MM.1S (cell line): ENCODE results near the gene ZNF697.

Experiments
- CTCF ChIP-seq: fragments of 300-600 bp; sonication (generic); IDR thresholded peaks from 2 replicates; pipeline ENCODE4 v1.5.1; 2016; ENCODE audit warnings: antibody characterized with exemption, low read length, mixed read lengths
- EZH2phosphoT487 ChIP-seq: fragments of 300-600 bp; sonication (generic); IDR thresholded peaks from 2 replicates; pipeline ENCODE4 v1.6.1; 2018; ENCODE audit warnings: antibody characterized with exemption, low read length

GRCh38 chr1:119680723-119681122, 32.7 kb upstream of the ZNF697 start:
- TF ChIP-seq EZH2phosphoT487: no peak
- TF ChIP-seq CTCF: no peak
